ENCODE results near the gene SOAT2. TPM values are rescaled to one million over a fixed set of nuclear protein-coding genes. Genes with fewer than 3 reads are reported as not detected.
A peak's percentile ranks its signal among the peaks of the same experiment; 100 is the strongest.

SOAT2 gene
- total RNA-seq, 1 donor from 2014 or later: 0.98 TPM

- TF ChIP-seq, protein P1, sequence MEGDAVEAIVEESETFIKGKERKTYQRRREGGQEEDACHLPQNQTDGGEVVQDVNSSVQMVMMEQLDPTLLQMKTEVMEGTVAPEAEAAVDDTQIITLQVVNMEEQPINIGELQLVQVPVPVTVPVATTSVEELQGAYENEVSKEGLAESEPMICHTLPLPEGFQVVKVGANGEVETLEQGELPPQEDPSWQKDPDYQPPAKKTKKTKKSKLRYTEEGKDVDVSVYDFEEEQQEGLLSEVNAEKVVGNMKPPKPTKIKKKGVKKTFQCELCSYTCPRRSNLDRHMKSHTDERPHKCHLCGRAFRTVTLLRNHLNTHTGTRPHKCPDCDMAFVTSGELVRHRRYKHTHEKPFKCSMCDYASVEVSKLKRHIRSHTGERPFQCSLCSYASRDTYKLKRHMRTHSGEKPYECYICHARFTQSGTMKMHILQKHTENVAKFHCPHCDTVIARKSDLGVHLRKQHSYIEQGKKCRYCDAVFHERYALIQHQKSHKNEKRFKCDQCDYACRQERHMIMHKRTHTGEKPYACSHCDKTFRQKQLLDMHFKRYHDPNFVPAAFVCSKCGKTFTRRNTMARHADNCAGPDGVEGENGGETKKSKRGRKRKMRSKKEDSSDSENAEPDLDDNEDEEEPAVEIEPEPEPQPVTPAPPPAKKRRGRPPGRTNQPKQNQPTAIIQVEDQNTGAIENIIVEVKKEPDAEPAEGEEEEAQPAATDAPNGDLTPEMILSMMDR (IDR thresholded peaks at IDR 0.05; ENCODE audit: unreplicated experiment): no peak
- Mint-ChIP-seq H3K9me3 (ENCODE audit: low read depth) (no peaks in the 10 kb centered on the region), H3K4me1 (ENCODE audit: low read depth) (peaks cover 1% of the 10 kb centered on the region), H3K27me3 (peaks cover 6% of the 10 kb centered on the region), H3K27ac (no peak overlapping the region), H3K4me3 (ENCODE audit: low read depth) (no peak overlapping the region), H3K36me3 (ENCODE audit: insufficient read depth) (peaks cover 7% of the 10 kb centered on the region)
- no peak for DNase-seq (ENCODE audit: low spot score, unreplicated experiment)
These were observed 42.5 kb upstream of the SOAT2 start for GRCh38 chr12:53060721-53061276.

GRCh38 chr12:53061404-53062010 lies 41.8 kb upstream of the SOAT2 start:
- Mint-ChIP-seq H3K27ac (peak overlapping the region; percentile 82), H3K27me3 (peaks cover 6% of the 10 kb centered on the region), H3K4me3 (ENCODE audit: low read depth) (no peak overlapping the region), H3K9me3 (ENCODE audit: low read depth) (no peaks in the 10 kb centered on the region), H3K36me3 (ENCODE audit: insufficient read depth) (peaks cover 10% of the 10 kb centered on the region), H3K4me1 (ENCODE audit: low read depth) (peaks cover 5% of the 10 kb centered on the region)
- TF ChIP-seq, protein P1 (IDR thresholded peaks at IDR 0.05; ENCODE audit: unreplicated experiment): peak; percentile 34
- DNase-seq (ENCODE audit: low spot score, unreplicated experiment): no peak

DNA sequence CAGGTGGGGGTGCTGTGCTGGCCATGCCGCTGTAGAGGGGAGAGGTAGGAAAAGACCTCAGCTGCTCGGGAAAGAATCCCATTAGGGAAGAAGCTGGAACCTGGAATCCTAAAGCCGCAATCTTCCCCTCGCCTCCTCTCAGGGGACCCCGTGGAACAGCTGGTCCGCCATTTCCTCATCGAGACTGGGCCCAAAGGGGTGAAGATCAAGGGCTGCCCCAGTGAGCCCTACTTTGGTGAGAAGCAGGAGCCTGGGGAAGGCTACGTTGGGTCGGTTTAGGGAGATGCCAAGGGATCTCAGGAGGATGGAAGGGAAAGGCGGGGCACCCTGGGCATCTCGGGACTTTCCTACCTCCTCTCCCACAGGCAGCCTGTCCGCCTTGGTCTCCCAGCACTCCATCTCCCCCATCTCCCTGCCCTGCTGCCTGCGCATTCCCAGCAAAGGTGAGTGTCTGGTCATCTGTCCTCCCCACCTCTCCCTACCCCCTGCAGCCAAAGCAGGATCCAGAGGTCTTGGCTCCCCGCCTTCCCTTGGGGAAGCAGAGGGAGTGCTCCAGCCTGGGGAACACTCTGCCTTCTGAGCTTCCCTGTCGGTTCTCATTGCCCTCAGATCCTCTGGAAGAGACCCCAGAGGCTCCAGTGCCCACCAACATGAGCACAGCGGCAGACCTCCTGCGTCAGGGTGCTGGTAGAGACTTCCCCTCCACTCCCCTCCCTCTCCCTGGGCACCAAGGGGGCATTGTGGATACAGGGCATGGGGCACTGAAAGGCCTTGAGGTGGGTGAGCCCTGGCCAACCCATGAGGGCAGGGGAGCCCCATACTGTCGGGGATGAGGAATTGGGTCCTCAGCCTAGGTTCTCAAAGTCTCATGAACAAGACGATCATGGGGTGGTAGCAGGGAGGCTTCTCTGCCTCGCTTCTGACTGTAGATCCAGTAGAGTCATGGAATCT lies 41.0 kb upstream of the SOAT2 start:
- no peaks in the 10 kb centered on the region for H3K9me3 Mint-ChIP-seq (ENCODE audit: low read depth)
- no peak for DNase-seq (ENCODE audit: low spot score, unreplicated experiment)
- TF ChIP-seq, protein P1 (IDR thresholded peaks at IDR 0.05; ENCODE audit: unreplicated experiment): no peak
- H3K4me3 Mint-ChIP-seq (ENCODE audit: low read depth): no peak overlapping the region
- no peak overlapping the region for H3K27ac Mint-ChIP-seq
- peaks cover 10% of the 10 kb centered on the region for H3K36me3 Mint-ChIP-seq (ENCODE audit: insufficient read depth)
- peaks cover 5% of the 10 kb centered on the region for H3K4me1 Mint-ChIP-seq (ENCODE audit: low read depth)
- peaks cover 6% of the 10 kb centered on the region for H3K27me3 Mint-ChIP-seq

DNA sequence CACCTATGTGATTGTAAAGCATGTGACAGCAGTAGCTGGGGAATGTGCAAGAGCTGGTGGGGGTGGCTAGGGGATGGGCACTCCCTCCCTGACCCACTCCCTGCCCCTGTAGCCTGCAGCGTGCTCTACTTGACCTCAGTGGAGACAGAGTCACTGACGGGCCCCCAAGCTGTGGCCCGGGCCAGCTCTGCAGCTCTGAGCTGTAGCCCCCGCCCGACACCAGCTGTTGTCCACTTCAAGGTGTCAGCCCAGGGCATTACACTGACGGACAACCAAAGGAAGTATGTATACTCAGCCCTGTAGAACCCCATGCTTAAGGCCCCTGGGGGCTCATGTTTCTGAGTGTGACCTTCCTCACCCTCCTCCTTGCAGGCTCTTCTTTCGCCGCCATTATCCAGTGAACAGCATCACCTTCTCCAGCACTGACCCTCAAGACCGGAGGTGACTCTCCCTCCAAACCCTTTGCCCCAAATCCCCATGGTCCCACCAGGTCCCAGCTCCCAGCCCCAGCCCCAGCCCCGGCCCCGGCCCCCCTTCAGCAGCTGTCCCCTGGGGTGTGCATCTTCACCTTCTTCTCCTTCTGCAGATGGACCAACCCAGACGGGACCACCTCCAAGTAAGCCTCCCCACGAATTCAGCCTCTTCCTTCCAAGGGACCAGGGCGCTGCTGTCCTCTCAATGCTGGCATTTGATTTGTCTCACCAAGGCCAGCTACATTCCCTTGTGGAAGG lies 40.1 kb upstream of the SOAT2 start:
- TF ChIP-seq, protein P1 (IDR thresholded peaks at IDR 0.05; ENCODE audit: unreplicated experiment): no peak
- Mint-ChIP-seq H3K4me3 (ENCODE audit: low read depth) (no peak overlapping the region), H3K27me3 (no peaks in the 10 kb centered on the region), H3K9me3 (ENCODE audit: low read depth) (no peaks in the 10 kb centered on the region), H3K27ac (no peak overlapping the region), H3K4me1 (ENCODE audit: low read depth) (peaks cover 5% of the 10 kb centered on the region), H3K36me3 (ENCODE audit: insufficient read depth) (peaks cover 10% of the 10 kb centered on the region)
- no peak for DNase-seq (ENCODE audit: low spot score, unreplicated experiment)

Data from progenitor cell of endocrine pancreas (in vitro differentiated cells).